ENCODE data around the gene POLK. TPM values are rescaled to one million over a fixed set of nuclear protein-coding genes. Genes with fewer than 3 reads are reported as not detected.
"Not testable (repeated sequence)": the region's sequence is repeated elsewhere in the genome, so short reads cannot be mapped to it uniquely, and the experiment has no call there.

The POLK gene
- total RNA-seq, 1 donor from 2014 or later = 27.6 TPM

GRCh38 chr5:75568202-75568601, 56.5 kb downstream of the POLK start:
- H3K4me1 Mint-ChIP-seq (ENCODE audit: low read depth, unreplicated experiment) = peaks cover 42% of the 10 kb centered on the region
- peak overlapping the region; percentile 78 for H3K9ac ChIP-seq (ENCODE audit: low read length)
- TF ChIP-seq CTCF (IDR thresholded peaks at IDR 0.05; ENCODE audit: insufficient read depth, low read depth, low read length) (no peak), EZH2 (IDR thresholded peaks at IDR 0.05; ENCODE audit: insufficient read depth, low read length) (no peak)
- H3K4me1 ChIP-seq (ENCODE audit: insufficient read depth, low read length) = peaks cover 30% of the 10 kb centered on the region
- H3K36me3 Mint-ChIP-seq (ENCODE audit: low read depth, unreplicated experiment) = peaks cover 9% of the 10 kb centered on the region
- FAIRE-seq (no peak), DNase-seq (ENCODE audit: low read depth) (no peak)
- H2AFZ ChIP-seq (ENCODE audit: low read depth, low read length) = no peak overlapping the region
- H3K79me2 ChIP-seq (ENCODE audit: insufficient read depth, low read length) = peaks cover 24% of the 10 kb centered on the region
- H3K27me3 ChIP-seq (ENCODE audit: insufficient read depth, low read length) = no peaks in the 10 kb centered on the region
- no peaks in the 10 kb centered on the region for H4K20me1 ChIP-seq (ENCODE audit: insufficient read depth, low read length)
- no peak overlapping the region for H3K4me3 ChIP-seq (ENCODE audit: insufficient read depth, low read depth, low read length)
- H3K36me3 ChIP-seq (ENCODE audit: insufficient read depth, low read length) = no peaks in the 10 kb centered on the region
- peak overlapping the region; percentile 84 for H3K4me2 ChIP-seq (ENCODE audit: low read length)
- no peak overlapping the region for H3K4me3 Mint-ChIP-seq (ENCODE audit: unreplicated experiment)
- H3K9me3 ChIP-seq (ENCODE audit: insufficient read depth, low read depth, low read length) = no peaks in the 10 kb centered on the region
- H3K9me3 Mint-ChIP-seq (ENCODE audit: unreplicated experiment) = peaks cover 19% of the 10 kb centered on the region
- peak overlapping the region; percentile 94 for H3K27ac Mint-ChIP-seq (ENCODE audit: unreplicated experiment)
- no peaks in the 10 kb centered on the region for H3K27me3 Mint-ChIP-seq (ENCODE audit: low read depth, unreplicated experiment)
- peak overlapping the region; percentile 97 for H3K27ac ChIP-seq (ENCODE audit: low read depth, low read length)

GRCh38 chr5:75571547-75571946, 59.9 kb downstream of the POLK start:
- Histone ChIP-seq H3K9me3 (ENCODE audit: insufficient read depth, low read depth, low read length) (no peaks in the 10 kb centered on the region), H2AFZ (ENCODE audit: low read depth, low read length) (no peak overlapping the region), H3K4me2 (ENCODE audit: low read length) (no peak overlapping the region), H4K20me1 (ENCODE audit: insufficient read depth, low read length) (no peaks in the 10 kb centered on the region), H3K4me3 (ENCODE audit: insufficient read depth, low read depth, low read length) (no peak overlapping the region), H3K27me3 (ENCODE audit: insufficient read depth, low read length) (no peaks in the 10 kb centered on the region), H3K4me1 (ENCODE audit: insufficient read depth, low read length) (peaks cover 24% of the 10 kb centered on the region), H3K27ac (ENCODE audit: low read depth, low read length) (no peak overlapping the region), H3K9ac (ENCODE audit: low read length) (no peak overlapping the region), H3K36me3 (ENCODE audit: insufficient read depth, low read length) (peaks cover 3% of the 10 kb centered on the region), H3K79me2 (ENCODE audit: insufficient read depth, low read length) (peaks cover 9% of the 10 kb centered on the region)
- no peak overlapping the region for H3K27ac Mint-ChIP-seq (ENCODE audit: unreplicated experiment)
- DNase-seq (ENCODE audit: low read depth) = no peak
- H3K27me3 Mint-ChIP-seq (ENCODE audit: low read depth, unreplicated experiment) = no peaks in the 10 kb centered on the region
- H3K36me3 Mint-ChIP-seq (ENCODE audit: low read depth, unreplicated experiment) = peaks cover 2% of the 10 kb centered on the region
- H3K4me3 Mint-ChIP-seq (ENCODE audit: unreplicated experiment) = no peak overlapping the region
- FAIRE-seq = no peak
- no peaks in the 10 kb centered on the region for H3K9me3 Mint-ChIP-seq (ENCODE audit: unreplicated experiment)
- no peak for TF ChIP-seq EZH2 (IDR thresholded peaks at IDR 0.05; ENCODE audit: insufficient read depth, low read length)
- TF ChIP-seq CTCF (IDR thresholded peaks at IDR 0.05; ENCODE audit: insufficient read depth, low read depth, low read length) = no peak
- H3K4me1 Mint-ChIP-seq (ENCODE audit: low read depth, unreplicated experiment) = peaks cover 24% of the 10 kb centered on the region

GRCh38 chr5:75574791-75575190, 63.1 kb downstream of the POLK start:
- FAIRE-seq (no peak), DNase-seq (ENCODE audit: low read depth) (peak; percentile 10)
- no peak overlapping the region for H2AFZ ChIP-seq (ENCODE audit: low read depth, low read length)
- Mint-ChIP-seq H3K4me3 (ENCODE audit: unreplicated experiment) (no peak overlapping the region), H3K27me3 (ENCODE audit: low read depth, unreplicated experiment) (no peaks in the 10 kb centered on the region), H3K27ac (ENCODE audit: unreplicated experiment) (no peak overlapping the region), H3K4me1 (ENCODE audit: low read depth, unreplicated experiment) (no peaks in the 10 kb centered on the region), H3K9me3 (ENCODE audit: unreplicated experiment) (no peaks in the 10 kb centered on the region), H3K36me3 (ENCODE audit: low read depth, unreplicated experiment) (peaks cover 2% of the 10 kb centered on the region)
- H3K4me2 ChIP-seq (ENCODE audit: low read length) = no peak overlapping the region
- no peaks in the 10 kb centered on the region for H3K9me3 ChIP-seq (ENCODE audit: insufficient read depth, low read depth, low read length)
- no peak overlapping the region for H3K27ac ChIP-seq (ENCODE audit: low read depth, low read length)
- no peak overlapping the region for H3K9ac ChIP-seq (ENCODE audit: low read length)
- peaks cover 7% of the 10 kb centered on the region for H3K4me1 ChIP-seq (ENCODE audit: insufficient read depth, low read length)
- no peak overlapping the region for H3K4me3 ChIP-seq (ENCODE audit: insufficient read depth, low read depth, low read length)
- peaks cover 3% of the 10 kb centered on the region for H3K36me3 ChIP-seq (ENCODE audit: insufficient read depth, low read length)
- H3K79me2 ChIP-seq (ENCODE audit: insufficient read depth, low read length) = no peaks in the 10 kb centered on the region
- no peaks in the 10 kb centered on the region for H3K27me3 ChIP-seq (ENCODE audit: insufficient read depth, low read length)
- no peaks in the 10 kb centered on the region for H4K20me1 ChIP-seq (ENCODE audit: insufficient read depth, low read length)
- TF ChIP-seq EZH2 (IDR thresholded peaks at IDR 0.05; ENCODE audit: insufficient read depth, low read length) (no peak), CTCF (IDR thresholded peaks at IDR 0.05; ENCODE audit: insufficient read depth, low read depth, low read length) (no peak)

- not testable (repeated sequence) for H3K4me1 ChIP-seq (ENCODE audit: insufficient read depth, low read length); H4K20me1 ChIP-seq (ENCODE audit: insufficient read depth, low read length); H3K9me3 ChIP-seq (ENCODE audit: insufficient read depth, low read depth, low read length); H3K27me3 Mint-ChIP-seq (ENCODE audit: low read depth, unreplicated experiment); H3K4me1 Mint-ChIP-seq (ENCODE audit: low read depth, unreplicated experiment); H3K27ac Mint-ChIP-seq (ENCODE audit: unreplicated experiment); DNase-seq (ENCODE audit: low read depth); H3K36me3 ChIP-seq (ENCODE audit: insufficient read depth, low read length); H3K4me3 ChIP-seq (ENCODE audit: insufficient read depth, low read depth, low read length); H3K4me2 ChIP-seq (ENCODE audit: low read length); FAIRE-seq; H2AFZ ChIP-seq (ENCODE audit: low read depth, low read length); H3K36me3 Mint-ChIP-seq (ENCODE audit: low read depth, unreplicated experiment); H3K4me3 Mint-ChIP-seq (ENCODE audit: unreplicated experiment); H3K79me2 ChIP-seq (ENCODE audit: insufficient read depth, low read length); H3K9me3 Mint-ChIP-seq (ENCODE audit: unreplicated experiment); H3K27me3 ChIP-seq (ENCODE audit: insufficient read depth, low read length); H3K9ac ChIP-seq (ENCODE audit: low read length); H3K27ac ChIP-seq (ENCODE audit: low read depth, low read length)
Observed at GRCh38 chr5:75578280-75578679, 66.6 kb downstream of the POLK start.

Data from astrocyte (in vitro differentiated cells and primary cell).